Mammary epithelial cell (primary cell): ENCODE measurements around the gene SNRK.

Experiments
- CTCF ChIP-seq, 2 donors: IDR thresholded peaks in 1 of 2; conservative IDR thresholded peaks in 1 of 2; 2 replicates each; pipeline ENCODE4 v1.5.1; 2011 to 2012; ENCODE audit warnings: inconsistent platforms in 2 of 2, low read length in 2 of 2, mild to moderate bottlenecking in 2 of 2, control low read depth in 1 of 2, low read depth in 1 of 2; ENCODE audit not compliant: insufficient read depth in 1 of 2; ENCODE audit errors: extremely low read depth in 1 of 2
- EZH2 ChIP-seq: IDR thresholded peaks from 2 replicates; pipeline ENCODE4 v1.6.1; 2012; ENCODE audit warnings: low read length, inconsistent platforms, borderline replicate concordance

DNA sequence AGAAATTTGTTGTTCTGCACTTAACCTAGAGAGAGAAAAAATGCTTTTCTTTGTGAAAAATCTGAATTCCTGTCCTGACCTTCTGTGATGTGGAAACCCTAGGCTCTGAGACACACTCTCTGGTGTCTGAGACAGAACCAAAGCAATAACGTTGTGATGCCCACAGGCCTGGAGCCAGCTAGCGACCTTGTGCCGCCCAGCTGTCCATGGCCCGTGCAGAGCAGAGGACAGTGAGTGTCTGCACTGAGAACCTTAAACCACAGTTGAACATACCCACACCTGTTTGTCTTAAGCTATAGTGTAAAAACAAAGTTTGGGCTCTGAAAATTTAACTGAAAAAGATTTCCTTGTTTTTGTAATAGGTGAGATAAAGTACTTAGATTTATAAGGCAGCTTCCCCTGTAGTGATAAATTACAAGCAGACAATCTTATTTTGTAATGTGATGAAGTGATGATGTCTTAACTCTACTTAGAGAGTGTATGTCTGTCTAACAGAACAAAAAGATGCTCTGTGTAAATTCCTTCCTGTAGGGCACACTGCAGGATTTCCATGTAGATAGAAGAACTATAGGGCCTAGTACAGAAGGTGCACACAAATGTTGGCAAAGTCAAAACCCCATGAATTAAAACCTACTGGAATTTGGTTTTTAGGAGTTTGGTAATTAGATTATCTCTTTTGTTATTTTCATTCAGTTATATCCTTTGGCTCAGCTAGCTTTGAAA lies 62.7 kb downstream of the SNRK start:
- no peak for TF ChIP-seq CTCF (conservative IDR thresholded peaks at IDR 0.05 in 1 of 2, IDR thresholded peaks at IDR 0.05 in 1 of 2; ENCODE audit: extremely low read depth in 1 of 2, insufficient read depth in 1 of 2, low read depth in 1 of 2, low read length in 2 of 2)
- no peak for TF ChIP-seq EZH2
